Epithelial cell of esophagus (primary cell): ENCODE data around the gene FUT9.

Experiments used
- DNase-seq: peaks from one replicate; pipeline ENCODE4 v3.0.0; 2010; ENCODE audit warnings: low read depth
- H3K4me3 ChIP-seq: 2 replicates; pipeline ENCODE4 v1.5.1; 2011; ENCODE audit warnings: mild to moderate bottlenecking, low read length, control low read depth
- CTCF ChIP-seq: IDR thresholded peaks from 2 replicates; pipeline ENCODE4 v1.5.1; 2011; ENCODE audit warnings: low read depth, mild to moderate bottlenecking, low read length, control low read depth, inconsistent platforms; ENCODE audit not compliant: insufficient read depth; ENCODE audit errors: missing control alignments

The FUT9 gene

DNA sequence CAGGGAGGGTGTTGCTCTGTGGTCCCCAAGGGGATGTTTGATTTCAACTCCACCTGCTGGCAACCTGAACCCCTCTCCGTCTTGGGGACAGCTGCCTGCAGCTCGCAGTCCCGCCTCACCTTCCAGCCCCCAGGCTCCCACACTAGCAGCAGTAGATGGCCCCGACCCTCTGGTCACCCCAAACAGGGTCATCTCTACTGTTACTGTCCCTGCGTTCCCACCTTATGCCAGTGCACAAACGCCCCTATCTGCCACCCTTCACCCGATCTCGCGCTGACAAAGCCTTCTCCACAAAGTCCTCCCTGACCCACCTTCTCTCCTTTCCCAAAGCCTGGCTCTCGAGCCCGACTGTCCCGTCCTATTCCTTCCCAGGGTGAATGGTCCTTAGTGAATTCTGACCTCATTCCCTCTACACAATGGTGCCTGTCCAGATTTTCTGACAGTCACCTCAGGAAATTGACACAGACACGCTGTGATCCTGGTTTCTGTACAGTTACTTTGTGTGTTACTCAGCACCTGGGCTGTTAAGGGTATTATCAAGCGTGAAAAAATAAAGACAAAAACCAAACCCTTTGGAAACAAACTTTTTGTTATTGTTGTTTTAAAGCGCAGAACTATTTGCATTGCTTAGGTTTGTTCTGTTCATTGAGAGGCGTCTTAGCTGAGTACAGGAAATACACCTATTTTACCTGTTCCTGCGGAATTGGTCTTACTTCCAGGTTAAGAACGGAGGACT, 728 bp downstream of the FUT9 start:
- TF ChIP-seq CTCF, result no peak
- no peak for DNase-seq
- no peak overlapping the region for H3K4me3 ChIP-seq

GRCh38 chr6:96017070-96017359, 1.2 kb downstream of the FUT9 start:
- DNase-seq, result no peak
- H3K4me3 ChIP-seq, result no peak overlapping the region
- no peak for TF ChIP-seq CTCF

DNA sequence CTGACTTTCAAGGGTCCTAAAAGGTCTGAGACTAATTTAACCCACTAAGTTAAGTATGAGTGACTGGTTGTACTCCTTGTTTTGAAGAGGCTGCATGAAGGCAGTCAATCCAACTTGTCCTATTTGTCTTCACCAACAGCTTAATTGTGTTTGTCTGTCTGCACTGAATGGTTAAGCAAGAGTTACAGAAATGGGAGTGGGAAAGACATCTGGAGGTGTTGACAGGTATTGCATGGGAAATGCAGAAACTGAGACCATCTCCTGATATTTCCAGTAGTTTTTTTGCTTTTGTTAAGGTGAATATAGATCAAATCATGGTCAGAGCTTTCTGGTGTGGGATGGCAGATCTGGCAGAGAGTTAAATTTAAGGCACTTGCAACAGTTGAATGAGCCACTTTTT, 6.5 kb downstream of the FUT9 start:
- H3K4me3 ChIP-seq, result no peak overlapping the region
- DNase-seq, result no peak
- no peak for TF ChIP-seq CTCF

DNA sequence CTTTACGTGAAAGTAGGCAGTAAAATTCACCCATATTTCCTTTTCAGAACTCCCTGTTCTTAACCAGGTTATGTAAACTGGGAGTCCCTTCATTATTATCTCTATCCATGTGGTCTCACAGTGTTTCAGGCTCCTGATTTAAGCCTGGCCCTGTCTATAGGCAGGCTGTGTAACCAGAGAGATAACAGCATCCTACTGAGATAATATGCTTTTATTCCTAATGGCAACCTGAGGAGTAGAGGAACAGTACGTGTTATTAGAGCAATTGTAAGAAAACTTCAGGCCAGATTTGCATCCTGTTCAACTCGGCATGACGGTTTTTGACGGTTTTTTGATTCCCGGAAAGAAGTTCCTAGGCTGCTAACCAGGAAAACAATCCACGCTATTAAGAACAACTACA, 16.9 kb downstream of the FUT9 start:
- no peak overlapping the region for H3K4me3 ChIP-seq
- no peak for DNase-seq
- no peak for TF ChIP-seq CTCF

GRCh38 chr6:96051555-96051954, 35.8 kb downstream of the FUT9 start:
- no peak overlapping the region for H3K4me3 ChIP-seq
- DNase-seq, result no peak
- TF ChIP-seq CTCF, result no peak

- H3K4me3 ChIP-seq, result no peak overlapping the region
- TF ChIP-seq CTCF, result no peak
- no peak for DNase-seq
These were observed 42.3 kb downstream of the FUT9 start for GRCh38 chr6:96058082-96058481.

- DNase-seq, result no peak
- no peak overlapping the region for H3K4me3 ChIP-seq
- TF ChIP-seq CTCF, result no peak
These were observed 43.8 kb downstream of the FUT9 start for GRCh38 chr6:96059586-96059985.
